GM21576 (cell line): ENCODE data around the gene COL6A2.
"Not testable (repeated sequence)": the region's sequence is repeated elsewhere in the genome, so short reads cannot be mapped to it uniquely, and the experiment has no call there.

Experiments used
- ATAC-seq: cut with Tn5 transposase; IDR thresholded peaks from one replicate; pipeline ENCODE4 v1.9.1; 2021; ENCODE audit warnings: mild to moderate bottlenecking, moderate library complexity; ENCODE audit not compliant: unreplicated experiment

The COL6A2 gene

GRCh38 chr21:46163380-46163779, 65.5 kb downstream of the COL6A2 start:
- ATAC-seq, result no peak

GRCh38 chr21:46165098-46165497, 67.2 kb downstream of the COL6A2 start:
- ATAC-seq, result no peak

- ATAC-seq, result no peak
Observed at GRCh38 chr21:46168238-46168637, 70.3 kb downstream of the COL6A2 start.

- ATAC-seq, result no peak
Observed at GRCh38 chr21:46168659-46169386, 70.9 kb downstream of the COL6A2 start.

- not testable (repeated sequence) for ATAC-seq
Observed at GRCh38 chr21:46170436-46171193, 72.7 kb downstream of the COL6A2 start.

GRCh38 chr21:46171585-46171984, 73.7 kb downstream of the COL6A2 start:
- ATAC-seq, result no peak

GRCh38 chr21:46171996-46172862, 74.3 kb downstream of the COL6A2 start:
- no peak for ATAC-seq

- ATAC-seq, result no peak
Observed at GRCh38 chr21:46172863-46173528, 75.1 kb downstream of the COL6A2 start.

GRCh38 chr21:46173573-46173972, 75.7 kb downstream of the COL6A2 start:
- no peak for ATAC-seq

- not testable (repeated sequence) for ATAC-seq
Observed at GRCh38 chr21:46176443-46177129, 78.7 kb downstream of the COL6A2 start.

GRCh38 chr21:46178961-46179360, 81.0 kb downstream of the COL6A2 start:
- no peak for ATAC-seq
